Keratinocyte (primary cell): ENCODE data around the gene HSD11B1L. TPM values are rescaled to one million over a fixed set of nuclear protein-coding genes. Genes with fewer than 3 reads are reported as not detected.

ENCODE experiments used
- DNase-seq: peaks from one replicate; pipeline ENCODE4 v3.0.0-alpha.2; 2011; ENCODE audit warnings: low read depth, missing footprints, low spot score
- FAIRE-seq: peaks from 2 replicates; lab custom pipeline; 2011; peaks lifted over from hg19 to GRCh38; lab: Jason Lieb, UNC
- H2AFZ ChIP-seq: 2 replicates; pipeline ENCODE4 v1.6.0; 2012; ENCODE audit warnings: low read length, control low read depth, inconsistent platforms; ENCODE audit not compliant: control insufficient read depth
- H3K27ac ChIP-seq: 2 replicates; pipeline ENCODE4 v1.5.1; 2011; ENCODE audit warnings: low read length; ENCODE audit not compliant: control insufficient read depth, insufficient read depth
- H3K27me3 ChIP-seq: 3 replicates; pipeline ENCODE4 v1.6.0; 2011; ENCODE audit warnings: low read length; ENCODE audit not compliant: control insufficient read depth, insufficient read depth; ENCODE audit errors: extremely low read depth
- H3K36me3 ChIP-seq, 2 experiments: 2 replicates in 1 of 2; 3 replicates in 1 of 2; pipeline ENCODE4 v1.5.1; 2011; ENCODE audit warnings: low read length in 2 of 2, mild to moderate bottlenecking in 1 of 2; ENCODE audit not compliant: control insufficient read depth in 2 of 2, insufficient read depth in 2 of 2; ENCODE audit errors: extremely low read depth in 1 of 2
- H3K4me1 ChIP-seq: 3 replicates; pipeline ENCODE4 v1.5.1; 2011; ENCODE audit warnings: low read length; ENCODE audit not compliant: control insufficient read depth, insufficient read depth; ENCODE audit errors: extremely low read depth
- H3K4me2 ChIP-seq: 3 replicates; pipeline ENCODE4 v1.6.0; 2011; ENCODE audit warnings: low read depth, low read length; ENCODE audit not compliant: control insufficient read depth, insufficient read depth; ENCODE audit errors: extremely low read depth
- H3K4me3 ChIP-seq, 3 experiments: fragments of 200-600 bp in 1 of 3; sonication (generic) in 1 of 3; 2 replicates in 2 of 3; 3 replicates in 1 of 3; pipeline ENCODE4 v1.5.1; 2011 to 2016; ENCODE audit warnings: low read length in 3 of 3, mild to moderate bottlenecking in 3 of 3, control low read depth in 2 of 3, inconsistent platforms in 1 of 3, low read depth in 1 of 3, mixed read lengths in 1 of 3, mixed run types in 1 of 3, moderate library complexity in 1 of 3; ENCODE audit not compliant: control insufficient read depth in 2 of 3, insufficient read depth in 2 of 3; ENCODE audit errors: extremely low read depth in 1 of 3
- H3K79me2 ChIP-seq: 2 replicates; pipeline ENCODE4 v1.6.0; 2012; ENCODE audit warnings: low read length; ENCODE audit not compliant: control insufficient read depth, insufficient read depth
- H3K9ac ChIP-seq: 3 replicates; pipeline ENCODE4 v1.6.0; 2011; ENCODE audit warnings: low read length; ENCODE audit not compliant: control insufficient read depth, insufficient read depth; ENCODE audit errors: extremely low read depth
- H3K9me1 ChIP-seq: 3 replicates; pipeline ENCODE4 v1.6.0; 2011; ENCODE audit warnings: low read length; ENCODE audit not compliant: control insufficient read depth, insufficient read depth; ENCODE audit errors: extremely low read depth
- H3K9me3 ChIP-seq: 2 replicates; pipeline ENCODE4 v1.5.1; 2012; ENCODE audit warnings: low read depth, low read length; ENCODE audit not compliant: control insufficient read depth
- H4K20me1 ChIP-seq: 3 replicates; pipeline ENCODE4 v1.6.0; 2011; ENCODE audit warnings: low read length; ENCODE audit not compliant: control insufficient read depth, insufficient read depth; ENCODE audit errors: extremely low read depth
- EZH2 ChIP-seq: IDR thresholded peaks from one replicate; pipeline ENCODE4 v1.6.1; 2012; ENCODE audit warnings: inconsistent platforms, mild to moderate bottlenecking, low read length, moderate library complexity
- dilution Hi-C: fragments of 300-500 bp; cut with MboI; formaldehyde crosslinking; loops from one replicate; pipeline ENCODE4 v1.7.0; 2020; ENCODE audit warnings: low sequenced_read_pairs; ENCODE audit not compliant: extremely low pct_ligation_motif_present
- polyA plus RNA-seq, 5 experiments: library from polyadenylated mRNA; depleted of rRNA in 3 of 5; stranded (reverse) in 3 of 5; stranded (forward) in 1 of 5; unstranded in 1 of 5; fragments of >200 nt; gene quantifications; 1 replicate in 1 of 5; 2 replicates in 3 of 5; 3 replicates in 1 of 5; pipeline versions ENCODE4 v1.2.1 to v1.2.3, GENCODE V29; 2011 to 2012; ENCODE audit warnings: missing spikeins in 2 of 5, low read depth in 1 of 5, low replicate concordance in 1 of 5
- TF ChIP-seq, protein P1 (sequence below), 3 experiments: IDR thresholded peaks in 1 of 3; conservative IDR thresholded peaks in 1 of 3; optimal IDR thresholded peaks in 1 of 3; 2 replicates in 2 of 3; 3 replicates in 1 of 3; pipeline versions ENCODE3 to v1.5.1; 2011; ENCODE audit warnings: low read length in 3 of 3, mild to moderate bottlenecking in 3 of 3, moderate library complexity in 2 of 3, control low read depth in 1 of 3, inconsistent platforms in 1 of 3; ENCODE audit not compliant: insufficient read depth in 2 of 3; ENCODE audit errors: extremely low read depth in 1 of 3

HSD11B1L gene
- polyA plus RNA-seq, 1 donor (not counting 4 experiments of a cell fraction or from before 2014, with no cell fraction given), result 3.7 TPM

DNA sequence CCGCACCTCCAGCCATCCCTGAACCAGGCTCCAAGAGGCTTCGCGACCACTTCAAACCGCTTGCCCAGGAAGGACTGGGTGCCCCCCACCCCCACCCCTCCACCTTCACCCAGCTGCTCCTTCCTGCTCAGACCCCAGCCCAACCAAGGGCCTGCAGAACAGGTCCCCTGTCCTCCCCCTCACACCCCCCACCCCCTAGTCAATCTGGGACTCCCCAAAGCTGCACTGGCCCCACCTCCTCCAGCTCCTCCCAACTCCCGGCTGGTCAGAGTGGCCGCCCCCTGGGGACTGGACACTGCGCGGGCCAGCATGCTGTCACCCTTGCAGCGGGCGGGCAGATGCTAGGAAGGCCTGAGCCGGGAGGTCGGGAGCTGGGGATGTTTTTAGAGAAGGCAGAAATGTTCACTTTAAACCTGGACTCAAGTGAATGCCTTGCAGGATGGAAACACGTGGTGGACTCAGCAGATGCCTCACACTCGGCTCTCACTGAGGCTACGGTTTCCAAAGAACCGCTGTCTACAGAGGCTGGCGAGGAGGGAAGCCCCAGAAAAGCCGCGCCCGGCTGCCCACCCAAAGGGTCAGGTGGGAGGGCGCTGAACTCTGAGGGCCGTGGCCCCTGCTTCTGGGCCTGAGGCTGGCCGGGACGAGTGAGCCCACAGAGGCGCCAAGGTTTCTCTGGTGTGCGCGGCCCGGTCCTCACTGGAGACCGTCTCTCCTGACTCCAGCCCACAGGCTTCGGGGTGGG, 17.2 kb downstream of the HSD11B1L start:
- H3K36me3 ChIP-seq, result peaks cover 11 to 48% of the 10 kb centered on the region in 2 experiments
- H3K4me3 ChIP-seq, result no peak overlapping the region
- H3K9me1 ChIP-seq, result no peaks in the 10 kb centered on the region
- no peaks in the 10 kb centered on the region for H3K27me3 ChIP-seq
- dilution Hi-C loops, result no loop called here
- H4K20me1 ChIP-seq, result peaks cover 24% of the 10 kb centered on the region
- H3K27ac ChIP-seq, result no peak overlapping the region
- DNase-seq (no peak), FAIRE-seq (no peak)
- TF ChIP-seq, protein P1, sequence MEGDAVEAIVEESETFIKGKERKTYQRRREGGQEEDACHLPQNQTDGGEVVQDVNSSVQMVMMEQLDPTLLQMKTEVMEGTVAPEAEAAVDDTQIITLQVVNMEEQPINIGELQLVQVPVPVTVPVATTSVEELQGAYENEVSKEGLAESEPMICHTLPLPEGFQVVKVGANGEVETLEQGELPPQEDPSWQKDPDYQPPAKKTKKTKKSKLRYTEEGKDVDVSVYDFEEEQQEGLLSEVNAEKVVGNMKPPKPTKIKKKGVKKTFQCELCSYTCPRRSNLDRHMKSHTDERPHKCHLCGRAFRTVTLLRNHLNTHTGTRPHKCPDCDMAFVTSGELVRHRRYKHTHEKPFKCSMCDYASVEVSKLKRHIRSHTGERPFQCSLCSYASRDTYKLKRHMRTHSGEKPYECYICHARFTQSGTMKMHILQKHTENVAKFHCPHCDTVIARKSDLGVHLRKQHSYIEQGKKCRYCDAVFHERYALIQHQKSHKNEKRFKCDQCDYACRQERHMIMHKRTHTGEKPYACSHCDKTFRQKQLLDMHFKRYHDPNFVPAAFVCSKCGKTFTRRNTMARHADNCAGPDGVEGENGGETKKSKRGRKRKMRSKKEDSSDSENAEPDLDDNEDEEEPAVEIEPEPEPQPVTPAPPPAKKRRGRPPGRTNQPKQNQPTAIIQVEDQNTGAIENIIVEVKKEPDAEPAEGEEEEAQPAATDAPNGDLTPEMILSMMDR (optimal IDR thresholded peaks at IDR 0.05 in 1 of 3, IDR thresholded peaks at IDR 0.05 in 1 of 3, conservative IDR thresholded peaks at IDR 0.05 in 1 of 3; ENCODE audit: extremely low read depth in 1 of 3, insufficient read depth in 2 of 3, low read length in 3 of 3), result no peak
- no peak for TF ChIP-seq EZH2
- H3K9me3 ChIP-seq, result no peaks in the 10 kb centered on the region
- H3K4me2 ChIP-seq, result no peak overlapping the region
- no peak overlapping the region for H2AFZ ChIP-seq
- H3K9ac ChIP-seq, result no peak overlapping the region
- no peaks in the 10 kb centered on the region for H3K4me1 ChIP-seq
- peaks cover 22% of the 10 kb centered on the region for H3K79me2 ChIP-seq

DNA sequence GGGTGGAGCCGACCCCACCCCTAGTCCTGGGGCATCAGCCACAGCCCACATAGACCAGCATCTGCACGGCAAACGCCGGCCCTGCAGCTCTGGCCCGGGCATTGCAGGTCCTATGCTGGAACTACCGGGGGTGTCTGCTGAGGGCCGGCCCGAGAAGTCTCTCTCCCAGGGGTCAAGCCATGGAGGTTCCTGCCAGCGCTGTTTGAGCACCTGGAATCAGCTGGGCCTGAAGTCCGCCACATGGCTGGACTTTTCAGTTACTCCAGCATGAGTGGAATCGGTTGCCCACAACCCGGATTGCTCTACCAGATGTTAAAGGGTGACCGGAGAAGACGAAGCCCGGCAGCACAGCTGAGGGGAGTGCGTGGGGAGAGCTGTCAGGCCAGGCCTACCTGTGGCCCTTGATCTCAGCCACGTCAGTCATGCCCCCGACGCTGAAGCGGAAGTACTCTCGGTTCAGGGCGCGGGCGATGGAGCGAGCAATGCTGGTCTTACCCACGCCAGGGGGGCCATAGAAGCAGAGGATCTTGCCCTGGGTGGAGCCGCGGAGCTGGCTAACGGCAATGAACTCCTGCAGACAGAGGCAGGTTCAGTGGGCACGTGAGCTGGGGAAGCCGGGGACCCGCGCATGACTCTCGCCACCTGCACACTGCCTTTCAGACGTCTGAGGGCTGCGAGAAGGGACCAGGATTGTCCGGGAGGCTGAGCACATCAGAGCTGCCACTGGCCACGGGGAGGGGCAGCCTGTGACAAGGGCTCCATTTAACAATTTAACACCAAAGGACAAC, 18.0 kb downstream of the HSD11B1L start:
- no peak overlapping the region for H2AFZ ChIP-seq
- no peak overlapping the region for H3K4me3 ChIP-seq
- FAIRE-seq, result no peak
- H3K4me2 ChIP-seq, result no peak overlapping the region
- no peak for TF ChIP-seq EZH2
- TF ChIP-seq, protein P1 (optimal IDR thresholded peaks at IDR 0.05 in 1 of 3, IDR thresholded peaks at IDR 0.05 in 1 of 3, conservative IDR thresholded peaks at IDR 0.05 in 1 of 3; ENCODE audit: extremely low read depth in 1 of 3, insufficient read depth in 2 of 3, low read length in 3 of 3), result no peak
- H3K9me1 ChIP-seq, result no peaks in the 10 kb centered on the region
- dilution Hi-C loops, result no loop called here
- H3K27me3 ChIP-seq, result no peaks in the 10 kb centered on the region
- no peak overlapping the region for H3K27ac ChIP-seq
- H3K79me2 ChIP-seq, result peaks cover 15% of the 10 kb centered on the region
- no peaks in the 10 kb centered on the region for H3K4me1 ChIP-seq
- peaks cover 16% of the 10 kb centered on the region for H4K20me1 ChIP-seq
- no peak overlapping the region for H3K9ac ChIP-seq
- no peaks in the 10 kb centered on the region for H3K9me3 ChIP-seq
- peaks cover 12 to 49% of the 10 kb centered on the region in 2 experiments for H3K36me3 ChIP-seq
- DNase-seq, result no peak
